Tibial nerve (tissue), 4 donors: ENCODE measurements around the gene TACSTD2. TPM values are rescaled to one million over a fixed set of nuclear protein-coding genes. Genes with fewer than 3 reads are reported as not detected.

ENCODE experiments used
- total RNA-seq, 4 donors: library from RNA; depleted of rRNA; stranded (reverse); fragments of >200 nt; gene quantifications; one replicate each; pipeline ENCODE4 v1.1.0, GENCODE V29; 2016

The TACSTD2 gene
- total RNA-seq, 4 donors from 2014 or later, result 5.3 to 11.6 (median 7.9) TPM

Other genes starting within 250 kb of the TACSTD2 start
- 10 to 100 TPM; 17.1 to 32.2 (median 29.0) TPM for gene OMA1, start 30.5 kb downstream of the TACSTD2 start, total RNA-seq
- gene MYSM1, start 122.8 kb upstream of the TACSTD2 start, total RNA-seq, result 10 to 100 TPM; 25.3 to 36.9 (median 27.2) TPM
- gene JUN, start 206.8 kb upstream of the TACSTD2 start, total RNA-seq, result 100 to 1,000 TPM; 169 to 267 (median 192) TPM